GM12878 (cell line): ENCODE results near the gene RNU1-3. TPM values are rescaled to one million over a fixed set of nuclear protein-coding genes. Genes with fewer than 3 reads are reported as not detected.
"Not testable (repeated sequence)": the region's sequence is repeated elsewhere in the genome, so short reads cannot be mapped to it uniquely, and the experiment has no call there.

Experiments used
- ATAC-seq: fragments of 200-7000 bp; cut with Tn5 transposase; 3 replicates; pipeline ENCODE4 v1.9.1; 2020; ENCODE audit warnings: mild to moderate bottlenecking, moderate library complexity
- BruUV-seq: library from RNA; stranded (reverse); fragments of 400-500 nt; replicated peaks from 2 replicates; lab custom pipeline; 2021; lab: Mats Ljungman, UMichigan
- CTCF ChIA-PET: fragments of 300-600 bp; sonication (Branson Sonifier 250); formaldehyde crosslinking; extraction: SDS; loops from one replicate; lab custom pipeline; 2021; ENCODE audit warnings: inconsistent platforms; lab: Yijun Ruan, JAX
- POLR2A ChIA-PET: fragments of 350-600 bp; formaldehyde crosslinking; extraction: SDS; loops from one replicate; lab custom pipeline; 2021; ENCODE audit warnings: inconsistent platforms; lab: Charles Lee
- RAD21 ChIA-PET: fragments of 300-600 bp; sonication (Branson Sonifier 250); formaldehyde crosslinking; loops from one replicate; lab custom pipeline; 2023; ENCODE audit warnings: antibody characterized with exemption; ENCODE audit not compliant: unreplicated experiment; lab: Charles Lee
- SMC1A ChIA-PET: fragments of 300-600 bp; sonication (Branson Sonifier 250); formaldehyde crosslinking; loops from one replicate; lab custom pipeline; 2023; ENCODE audit not compliant: unreplicated experiment, uncharacterized antibody; lab: Charles Lee
- DNase-seq: peaks from one replicate; pipeline ENCODE4 v3.0.0-alpha.2; 2011; ENCODE audit warnings: low read depth, low spot score
- FAIRE-seq: peaks from 3 replicates; lab custom pipeline; 2011; peaks lifted over from hg19 to GRCh38; lab: Jason Lieb, UNC
- H2AFZ ChIP-seq: 2 replicates; pipeline ENCODE4 v1.6.0; 2011; ENCODE audit warnings: low read depth, low read length, control low read depth; ENCODE audit not compliant: control insufficient read depth
- H3K27ac ChIP-seq: 2 replicates; pipeline ENCODE4 v1.5.1; 2011; ENCODE audit warnings: control low read depth; ENCODE audit not compliant: control insufficient read depth, insufficient read depth
- H3K27me3 ChIP-seq, 2 experiments: replicated peaks in 1 of 2; 2 replicates each; pipeline versions ENCODE4 v1.6.0 to v1.6.1; 2011; ENCODE audit warnings: low read length in 1 of 2; ENCODE audit not compliant: control insufficient read depth in 2 of 2, insufficient read depth in 2 of 2
- H3K36me3 ChIP-seq, 2 experiments: 2 replicates each; pipeline ENCODE4 v1.5.1; 2011; ENCODE audit warnings: low read length in 1 of 2; ENCODE audit not compliant: control insufficient read depth in 2 of 2, insufficient read depth in 2 of 2
- H3K4me1 ChIP-seq: 2 replicates; pipeline ENCODE4 v1.6.1; 2011; ENCODE audit warnings: mild to moderate bottlenecking, low read length, moderate library complexity, mixed read lengths; ENCODE audit not compliant: control insufficient read depth, insufficient read depth
- H3K4me2 ChIP-seq: 2 replicates; pipeline ENCODE4 v1.6.0; 2011; ENCODE audit warnings: control low read depth; ENCODE audit not compliant: control insufficient read depth, insufficient read depth
- H3K4me3 ChIP-seq: fragments of 200-600 bp; sonication (generic); 2 replicates; pipeline ENCODE4 v1.5.1; 2016
- H3K79me2 ChIP-seq: 2 replicates; pipeline ENCODE4 v1.6.0; 2011; ENCODE audit warnings: low read length; ENCODE audit not compliant: control insufficient read depth, insufficient read depth
- H3K9ac ChIP-seq: 2 replicates; pipeline ENCODE4 v1.8.0; 2011; ENCODE audit warnings: low read length, control low read depth, mixed read lengths; ENCODE audit not compliant: control insufficient read depth, insufficient read depth
- H3K9me3 ChIP-seq: replicated peaks from 3 replicates; pipeline ENCODE4 v1.5.1; 2011; ENCODE audit warnings: mild to moderate bottlenecking, low read length; ENCODE audit not compliant: control insufficient read depth, insufficient read depth
- H4K20me1 ChIP-seq: 2 replicates; pipeline ENCODE4 v1.6.0; 2011; ENCODE audit not compliant: control insufficient read depth, insufficient read depth
- WGBS: methylation state at CpG from one replicate; pipeline ENCODE4 v1.1.6; 2016; ENCODE audit warnings: low lambda C conversion rate; ENCODE audit not compliant: insufficient replicate concordance, insufficient coverage; ENCODE audit errors: missing lambda C conversion rate; 5-methylcytosine and 5-hydroxymethylcytosine counted together
- in situ Hi-C: fragments of 300-500 bp; cut with MboI; formaldehyde crosslinking; loops from 9 replicates; pipeline ENCODE4 v1.14.3; 2018; ENCODE audit warnings: mixed read lengths
- intact Hi-C: fragments of 100-400 bp; cut with micrococcal nuclease; formaldehyde crosslinking; loops from one replicate; pipeline ENCODE4 v1.14.2; 2022; ENCODE audit not compliant: unreplicated experiment
- polyA plus RNA-seq, 11 experiments: library from polyadenylated mRNA; depleted of rRNA in 4 of 11; unstranded in 6 of 11; stranded (reverse) in 5 of 11; fragments of >200 nt; fragmentation: Nextera tagmentation in 4 of 11; fragmentation: Illumina TruSeq in 1 of 11; extraction: Ambion mirVana in 4 of 11; extraction: Trizol in 1 of 11; gene quantifications; 1 replicate in 1 of 11; 2 replicates in 10 of 11; pipeline versions ENCODE4 v1.2.1 to v1.2.3, GENCODE V29; 2011 to 2016; ENCODE audit warnings: inconsistent platforms in 2 of 11, missing spikeins in 2 of 11, low read depth in 1 of 11
- total RNA-seq, 4 experiments: library from RNA; depleted of rRNA in 3 of 4; stranded (reverse); fragments of >200 nt in 3 of 4; fragmentation: Illumina TruSeq in 1 of 4; extraction: Trizol in 1 of 4; gene quantifications; 2 replicates each; pipeline versions ENCODE4 v1.2.1 to v1.2.3, GENCODE V29; 2013 to 2021

Gene RNU1-3
- total and polyA plus RNA-seq, 10 of the 15 experiments (the other 5 are each of a cell fraction or from before 2014, with no cell fraction given) = under 0.01 to 20,946 (median 4.7) TPM; not detected in 2

DNA sequence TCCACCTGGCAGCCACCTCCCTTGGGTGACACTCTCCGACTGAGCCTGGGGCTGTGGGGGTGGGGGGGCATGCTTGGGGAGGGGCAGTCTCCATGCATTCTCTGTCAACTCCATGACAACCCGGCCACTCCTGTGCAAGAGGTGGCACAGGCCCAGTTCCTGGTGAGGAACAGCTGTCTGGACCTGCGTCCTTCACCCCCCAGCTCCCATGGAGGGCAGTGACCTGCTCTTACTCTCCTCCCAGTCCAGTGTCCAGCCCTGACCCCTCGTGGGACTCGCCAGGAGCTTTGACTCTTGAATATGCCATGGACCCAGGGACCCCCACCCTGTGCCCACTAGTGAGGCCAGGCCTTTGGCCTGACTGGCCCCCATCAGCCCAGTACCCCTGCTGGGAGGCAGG is 35.5 kb upstream of the RNU1-3 start:
- FAIRE-seq, H3K9ac ChIP-seq, DNase-seq, H3K36me3 ChIP-seq, SMC1A ChIA-PET, in situ Hi-C loops, BruUV-seq, H3K79me2 ChIP-seq, H3K27me3 ChIP-seq, H3K9me3 ChIP-seq, H2AFZ ChIP-seq, ATAC-seq, H3K4me2 ChIP-seq, H4K20me1 ChIP-seq, H3K4me1 ChIP-seq, POLR2A ChIA-PET, H3K27ac ChIP-seq, H3K4me3 ChIP-seq, intact Hi-C loops: not testable (repeated sequence)
- RAD21 ChIA-PET = interaction anchor here (0.6 kb wide), 1 partner anchor 573 kb away, joined by 3 read pairs; no protein-coding TSS in a partner anchor
- WGBS = no CpG with 5 or more reads among the region's 5 CpGs
- CTCF ChIA-PET = interaction anchor here (0.8 kb wide), 1 partner anchor 85 kb away, joined by 3 read pairs; no protein-coding TSS in a partner anchor

DNA sequence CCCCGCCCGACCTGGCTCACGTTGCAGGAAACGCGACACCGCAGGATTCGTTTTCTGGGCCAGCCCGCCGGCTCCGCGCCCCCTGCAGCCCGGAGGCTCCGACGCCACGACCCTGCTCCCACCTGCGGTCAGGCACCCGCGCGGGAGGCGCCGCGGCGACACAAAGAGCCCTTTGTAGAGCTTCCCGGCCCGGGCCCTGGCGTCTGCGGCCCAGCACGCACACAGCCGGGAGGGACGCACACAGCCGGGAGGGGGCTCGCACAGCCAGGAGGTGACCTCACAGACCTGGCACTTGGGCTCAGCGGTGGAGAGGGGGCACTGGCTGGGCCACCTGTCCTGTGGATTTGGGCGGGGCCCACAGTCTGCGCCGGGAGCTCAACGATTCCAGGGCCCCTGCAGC is 34.4 kb upstream of the RNU1-3 start:
- H3K4me1 ChIP-seq, SMC1A ChIA-PET, BruUV-seq, H3K9me3 ChIP-seq, DNase-seq, H3K36me3 ChIP-seq, H3K79me2 ChIP-seq, H3K27me3 ChIP-seq, in situ Hi-C loops, FAIRE-seq, H3K4me2 ChIP-seq, H3K27ac ChIP-seq, H2AFZ ChIP-seq, CTCF ChIA-PET, H4K20me1 ChIP-seq, intact Hi-C loops, ATAC-seq, RAD21 ChIA-PET, POLR2A ChIA-PET, H3K9ac ChIP-seq, H3K4me3 ChIP-seq: not testable (repeated sequence)
- no CpG with 5 or more reads among the region's 37 CpGs for WGBS

DNA sequence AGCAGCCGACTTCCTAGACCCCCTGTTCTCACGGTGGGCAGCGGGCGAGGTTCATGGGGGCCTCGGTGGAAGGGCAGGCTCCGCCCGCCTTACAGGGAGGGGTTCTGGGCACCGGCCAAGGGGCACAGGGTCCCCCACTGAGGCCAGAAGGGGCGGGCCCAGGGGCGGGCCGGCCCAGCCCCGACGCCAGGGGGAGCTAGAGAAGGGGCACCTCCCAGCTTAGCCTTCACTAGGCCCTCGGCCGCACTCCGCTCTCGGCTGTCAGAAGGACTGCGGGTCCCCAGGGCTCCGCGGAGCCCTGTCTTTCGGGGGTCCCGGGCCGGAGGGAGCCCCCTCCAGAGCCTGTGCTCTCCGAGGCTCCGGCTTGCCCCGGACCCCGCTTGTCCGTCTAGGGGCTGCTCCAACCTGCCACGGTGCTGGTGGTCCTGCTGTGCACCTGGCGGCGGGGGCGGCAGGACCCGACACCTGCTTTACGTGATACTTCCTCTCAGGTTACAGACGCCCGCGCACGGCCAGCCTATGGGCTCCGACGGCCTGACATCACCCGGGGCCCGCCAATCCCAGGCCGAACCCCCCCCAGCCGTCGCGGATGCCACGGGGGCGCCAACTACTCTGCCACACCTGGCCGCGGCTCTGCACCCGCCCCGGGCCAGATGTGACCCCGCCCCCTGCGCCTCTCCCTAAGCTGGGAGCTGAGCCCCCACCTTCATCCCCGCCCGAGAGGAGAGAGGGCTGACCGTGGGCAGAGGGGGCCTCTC is 33.6 kb upstream of the RNU1-3 start:
- H3K27ac ChIP-seq, intact Hi-C loops, H3K4me3 ChIP-seq, POLR2A ChIA-PET, H3K79me2 ChIP-seq, H3K4me1 ChIP-seq, ATAC-seq, DNase-seq, H3K27me3 ChIP-seq, CTCF ChIA-PET, H3K36me3 ChIP-seq, FAIRE-seq, H2AFZ ChIP-seq, H3K4me2 ChIP-seq, BruUV-seq, H3K9ac ChIP-seq, H3K9me3 ChIP-seq, H4K20me1 ChIP-seq, in situ Hi-C loops, RAD21 ChIA-PET, SMC1A ChIA-PET: not testable (repeated sequence)
- WGBS = no CpG with 5 or more reads among the region's 57 CpGs

DNA sequence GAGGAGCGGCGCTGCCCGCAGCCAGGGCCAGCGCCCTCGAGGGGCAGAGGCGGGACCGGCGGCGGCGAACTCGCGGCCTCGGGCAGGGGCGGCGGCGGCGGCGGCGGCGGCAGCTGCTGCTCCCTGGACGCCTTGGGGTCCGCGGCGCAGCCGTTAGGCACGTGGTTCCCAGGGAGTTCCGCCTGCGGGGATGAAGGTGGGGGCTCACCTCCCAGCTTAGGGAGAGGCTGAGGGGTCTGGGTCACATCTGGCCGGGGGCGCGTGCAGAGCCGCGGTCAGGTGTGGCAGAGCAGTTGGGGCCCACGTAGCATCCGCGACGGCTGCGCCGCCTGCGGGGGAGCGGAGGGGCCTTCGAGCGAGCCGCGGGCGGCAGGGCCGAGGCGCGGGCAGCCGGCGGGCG is 32.7 kb upstream of the RNU1-3 start:
- WGBS = 100% methylated on average over 4 of the region's 52 CpGs
- SMC1A ChIA-PET = not testable (repeated sequence)

More for the DNA sequence above, 32.7 kb upstream of the RNU1-3 start:
- H4K20me1 ChIP-seq, H2AFZ ChIP-seq, RAD21 ChIA-PET, FAIRE-seq, H3K4me2 ChIP-seq, ATAC-seq, in situ Hi-C loops, H3K36me3 ChIP-seq, DNase-seq, H3K4me1 ChIP-seq, CTCF ChIA-PET, H3K9ac ChIP-seq, H3K79me2 ChIP-seq, BruUV-seq, H3K9me3 ChIP-seq, intact Hi-C loops, H3K27me3 ChIP-seq, H3K27ac ChIP-seq, POLR2A ChIA-PET, H3K4me3 ChIP-seq: not testable (repeated sequence)
